GM13976 (cell line): ENCODE results near the gene OTOGL.

Source experiments
- DNase-seq: peaks from one replicate; pipeline ENCODE4 v3.0.0; 2012; ENCODE audit warnings: low spot score
- CTCF ChIP-seq: IDR thresholded peaks from 2 replicates; pipeline ENCODE4 v1.5.1; 2012; ENCODE audit warnings: borderline replicate concordance, mild to moderate bottlenecking; ENCODE audit not compliant: insufficient read depth; ENCODE audit errors: extremely low read depth, missing control alignments, control extremely low read depth
- in situ Hi-C: fragments of 300-500 bp; cut with MboI; formaldehyde crosslinking; loops from one replicate; pipeline ENCODE4 v1.12.0; 2022; ENCODE audit warnings: low sequenced_read_pairs, mixed read lengths, inconsistent platforms; ENCODE audit not compliant: unreplicated experiment

The OTOGL gene

DNA sequence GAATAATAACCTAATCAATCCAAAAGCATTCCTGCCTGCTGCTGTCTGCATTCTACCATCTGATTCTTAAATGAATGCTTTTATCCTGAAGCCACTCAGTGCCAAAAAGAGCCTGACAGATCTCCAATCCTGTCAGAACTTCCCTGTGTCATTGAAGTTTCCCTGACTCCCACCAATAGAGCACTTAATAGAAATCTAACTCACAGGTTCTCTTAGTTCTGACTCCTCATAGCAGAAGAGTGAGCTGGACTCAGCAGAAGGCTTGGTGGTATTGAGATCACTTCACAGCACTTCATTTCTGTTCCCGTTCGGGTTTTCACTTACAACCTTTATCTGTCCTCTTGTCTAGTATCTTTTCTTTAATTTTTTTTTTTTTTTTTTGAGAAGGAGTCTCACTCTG, 102.6 kb downstream of the OTOGL start:
- DNase-seq: no peak
- in situ Hi-C loops: no loop called here
- no peak for TF ChIP-seq CTCF

GRCh38 chr12:80205960-80206359, 106.6 kb downstream of the OTOGL start:
- in situ Hi-C loops: no loop called here
- no peak for TF ChIP-seq CTCF
- DNase-seq: no peak

GRCh38 chr12:80208071-80208470, 108.7 kb downstream of the OTOGL start:
- no peak for DNase-seq
- in situ Hi-C loops: no loop called here
- no peak for TF ChIP-seq CTCF

GRCh38 chr12:80211671-80212070, 112.3 kb downstream of the OTOGL start:
- DNase-seq: no peak
- in situ Hi-C loops: no loop called here
- TF ChIP-seq CTCF: no peak

GRCh38 chr12:80212938-80213645, 113.8 kb downstream of the OTOGL start:
- TF ChIP-seq CTCF: no peak
- in situ Hi-C loops: no loop called here
- DNase-seq: no peak

- in situ Hi-C loops: no loop called here
- TF ChIP-seq CTCF: no peak
- DNase-seq: no peak
These were observed 114.5 kb downstream of the OTOGL start for GRCh38 chr12:80213871-80214270.
